Measurements from ENCODE around the gene RAMP1.

RAMP1 gene

GRCh38 chr2:237877576-237878307 is 18.3 kb downstream of the RAMP1 start:
- DNase-seq, result no peak

- DNase-seq, result no peak
Measured at GRCh38 chr2:237878321-237879057, 19.1 kb downstream of the RAMP1 start.

GRCh38 chr2:237879058-237879430 is 19.6 kb downstream of the RAMP1 start:
- no peak for DNase-seq

GRCh38 chr2:237879991-237880560 is 20.7 kb downstream of the RAMP1 start:
- no peak for DNase-seq

- DNase-seq, result no peak
Measured at GRCh38 chr2:237882510-237883481, 23.4 kb downstream of the RAMP1 start.

GRCh38 chr2:237883951-237884446 is 24.6 kb downstream of the RAMP1 start:
- DNase-seq, result no peak

GRCh38 chr2:237884681-237885080 is 25.3 kb downstream of the RAMP1 start:
- no peak for DNase-seq

GRCh38 chr2:237885111-237885930 is 25.9 kb downstream of the RAMP1 start:
- no peak for DNase-seq

GRCh38 chr2:237885931-237886684 is 26.7 kb downstream of the RAMP1 start:
- no peak for DNase-seq

- DNase-seq, result no peak
Measured at GRCh38 chr2:237886685-237887481, 27.5 kb downstream of the RAMP1 start.

GRCh38 chr2:237888389-237888788 is 29.0 kb downstream of the RAMP1 start:
- no peak for DNase-seq

GRCh38 chr2:237889016-237889415 is 29.6 kb downstream of the RAMP1 start:
- no peak for DNase-seq

- DNase-seq, result no peak
Measured at GRCh38 chr2:237889811-237890210, 30.4 kb downstream of the RAMP1 start.

- DNase-seq, result no peak
Measured at GRCh38 chr2:237892478-237892877, 33.1 kb downstream of the RAMP1 start.

- DNase-seq, result no peak
Measured at GRCh38 chr2:237892984-237893595, 33.7 kb downstream of the RAMP1 start.

- DNase-seq, result peak; percentile 66
Measured at GRCh38 chr2:237894396-237894979, 35.1 kb downstream of the RAMP1 start.

GRCh38 chr2:237894986-237895543 is 35.6 kb downstream of the RAMP1 start:
- no peak for DNase-seq

- peak; percentile 35 for DNase-seq
Measured at GRCh38 chr2:237895544-237896506, 36.4 kb downstream of the RAMP1 start.

Measured in DMS153 (cell line).